Measurements from ENCODE around the gene MYBPC3. TPM values are rescaled to one million over a fixed set of nuclear protein-coding genes. Genes with fewer than 3 reads are reported as not detected.

The MYBPC3 gene
- total RNA-seq, 1 donor from 2014 or later, result not detected

DNA sequence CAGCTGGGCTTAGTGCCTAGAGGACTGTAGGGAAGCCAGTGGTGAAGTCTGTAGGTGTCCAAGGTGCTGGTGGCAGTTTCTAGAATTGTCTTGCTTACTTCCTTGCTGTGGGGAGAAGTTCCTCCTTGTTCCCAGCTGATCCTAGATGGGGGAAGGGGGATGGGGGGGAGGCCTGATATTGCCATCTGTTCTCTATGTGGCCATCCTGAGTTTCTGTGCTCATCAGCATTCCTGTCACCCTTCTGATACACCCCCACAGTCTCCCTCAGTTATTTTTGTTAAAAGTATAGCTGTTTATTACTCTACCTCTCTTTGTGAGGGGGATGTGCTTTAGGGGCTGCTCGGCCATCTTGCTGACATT lies 46.0 kb downstream of the MYBPC3 start:
- no peak overlapping the region for H3K4me3 ChIP-seq
- intact Hi-C loops (cut with DNase I), result no loop called here
- peaks cover 3 to 10% of the 10 kb centered on the region in 2 donors for H3K4me1 ChIP-seq
- DNase-seq (ENCODE audit: low spot score in 2 of 2), result no peak
- peaks cover 4 to 14% of the 10 kb centered on the region in 2 donors for H3K9me3 ChIP-seq
- H3K36me3 ChIP-seq, result peaks cover 58 to 75% of the 10 kb centered on the region in 2 donors
- TF ChIP-seq, protein P1, sequence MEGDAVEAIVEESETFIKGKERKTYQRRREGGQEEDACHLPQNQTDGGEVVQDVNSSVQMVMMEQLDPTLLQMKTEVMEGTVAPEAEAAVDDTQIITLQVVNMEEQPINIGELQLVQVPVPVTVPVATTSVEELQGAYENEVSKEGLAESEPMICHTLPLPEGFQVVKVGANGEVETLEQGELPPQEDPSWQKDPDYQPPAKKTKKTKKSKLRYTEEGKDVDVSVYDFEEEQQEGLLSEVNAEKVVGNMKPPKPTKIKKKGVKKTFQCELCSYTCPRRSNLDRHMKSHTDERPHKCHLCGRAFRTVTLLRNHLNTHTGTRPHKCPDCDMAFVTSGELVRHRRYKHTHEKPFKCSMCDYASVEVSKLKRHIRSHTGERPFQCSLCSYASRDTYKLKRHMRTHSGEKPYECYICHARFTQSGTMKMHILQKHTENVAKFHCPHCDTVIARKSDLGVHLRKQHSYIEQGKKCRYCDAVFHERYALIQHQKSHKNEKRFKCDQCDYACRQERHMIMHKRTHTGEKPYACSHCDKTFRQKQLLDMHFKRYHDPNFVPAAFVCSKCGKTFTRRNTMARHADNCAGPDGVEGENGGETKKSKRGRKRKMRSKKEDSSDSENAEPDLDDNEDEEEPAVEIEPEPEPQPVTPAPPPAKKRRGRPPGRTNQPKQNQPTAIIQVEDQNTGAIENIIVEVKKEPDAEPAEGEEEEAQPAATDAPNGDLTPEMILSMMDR (IDR thresholded peaks at IDR 0.05), result no peak
- H3K27me3 ChIP-seq, result no peaks in the 10 kb centered on the region
- H3K27ac ChIP-seq, result peak overlapping the region; percentile 68 to 74

DNA sequence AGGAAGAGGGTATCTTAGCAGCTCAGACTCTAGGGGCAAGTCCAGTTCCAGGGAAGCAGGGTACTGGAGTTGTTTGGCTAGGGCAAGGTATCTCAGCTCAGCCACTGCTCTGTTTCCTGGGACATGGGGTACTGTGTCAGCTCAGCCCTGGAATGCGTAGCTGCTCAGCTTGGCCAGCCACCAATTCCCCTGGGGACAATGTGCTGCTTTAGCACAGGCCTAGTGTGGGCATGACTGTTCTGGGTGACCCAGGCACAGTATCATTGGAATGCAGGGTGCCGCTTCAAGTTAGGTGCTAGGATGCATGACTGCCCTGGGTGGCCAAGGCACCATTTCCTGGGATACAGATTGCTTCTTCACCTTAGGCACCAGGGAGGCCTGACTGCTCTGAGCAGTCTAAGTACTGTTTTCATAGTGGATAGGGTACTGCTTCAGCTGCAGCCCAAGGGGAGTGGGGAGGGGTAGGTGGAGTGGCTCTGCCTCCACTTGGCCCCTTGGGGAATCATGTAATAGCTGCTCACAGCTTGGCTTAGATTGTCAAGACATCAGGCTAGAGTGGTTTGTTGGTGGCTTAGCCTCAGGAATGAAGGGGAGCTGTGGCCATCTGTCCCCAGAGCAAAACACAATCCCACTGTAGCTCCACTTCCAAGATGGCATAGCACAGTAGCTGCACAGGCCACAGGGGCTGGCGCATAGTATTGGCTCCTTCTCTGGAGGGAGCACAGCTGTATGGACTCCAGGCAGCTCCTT lies 46.6 kb downstream of the MYBPC3 start:
- intact Hi-C loops (cut with DNase I), result no loop called here
- peaks cover 3 to 10% of the 10 kb centered on the region in 2 donors for H3K4me1 ChIP-seq
- H3K36me3 ChIP-seq, result peaks cover 58 to 72% of the 10 kb centered on the region in 2 donors
- peaks cover 4 to 14% of the 10 kb centered on the region in 2 donors for H3K9me3 ChIP-seq
- H3K4me3 ChIP-seq, result no peak overlapping the region
- TF ChIP-seq, protein P1 (IDR thresholded peaks at IDR 0.05), result no peak
- peak overlapping the region; percentile 68 to 74 for H3K27ac ChIP-seq
- DNase-seq (ENCODE audit: low spot score in 2 of 2), result peak in 1 of 2 donors; percentile 78
- no peaks in the 10 kb centered on the region for H3K27me3 ChIP-seq

DNA sequence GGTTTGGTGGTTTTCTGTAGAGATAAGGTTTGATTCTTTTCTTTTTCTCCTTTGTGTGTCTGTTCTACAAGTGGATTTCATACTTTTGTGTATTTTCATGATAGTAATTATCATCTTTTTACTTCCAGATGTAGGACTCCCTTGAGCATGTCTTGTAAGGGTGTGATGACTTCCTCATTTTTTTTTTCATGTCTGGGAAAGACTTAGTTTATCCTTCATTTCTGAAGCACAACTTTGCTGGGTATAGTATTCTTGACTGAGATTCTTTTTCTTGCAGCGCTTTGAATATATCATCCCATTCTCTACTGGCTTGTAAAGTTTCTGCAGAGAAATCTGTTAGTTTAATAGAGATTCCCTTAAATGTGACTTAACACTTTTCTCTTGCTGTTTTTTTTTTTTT lies 49.6 kb downstream of the MYBPC3 start:
- no peak for DNase-seq (ENCODE audit: low spot score in 2 of 2)
- Histone ChIP-seq H3K27me3 (no peaks in the 10 kb centered on the region), H3K4me1 (peaks cover 3 to 10% of the 10 kb centered on the region in 2 donors), H3K9me3 (peaks cover 10 to 28% of the 10 kb centered on the region in 2 donors), H3K4me3 (no peak overlapping the region), H3K27ac (no peak overlapping the region), H3K36me3 (peaks cover 48 to 70% of the 10 kb centered on the region in 2 donors)
- intact Hi-C loops (cut with DNase I), result no loop called here
- TF ChIP-seq, protein P1 (IDR thresholded peaks at IDR 0.05), result no peak

DNA sequence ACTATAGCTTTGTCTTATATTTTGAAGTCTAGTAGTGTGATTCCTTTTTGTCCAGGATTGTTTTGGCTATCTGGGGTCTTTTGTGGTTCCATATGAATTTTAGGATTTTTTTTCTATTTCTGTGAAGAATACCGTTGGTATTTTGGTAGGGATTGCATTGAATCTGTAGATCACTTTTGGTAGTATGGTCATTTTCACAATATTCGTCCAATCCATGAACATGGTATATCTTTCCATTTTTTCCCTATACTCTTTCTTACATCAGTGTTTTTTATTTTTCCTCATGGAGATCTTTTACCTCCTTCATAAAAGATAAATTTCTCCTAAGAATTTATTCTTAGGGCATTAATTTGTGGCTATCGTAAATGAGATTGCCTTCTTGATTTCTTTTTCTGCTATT lies 53.4 kb downstream of the MYBPC3 start:
- DNase-seq (ENCODE audit: low spot score in 2 of 2), result no peak
- Histone ChIP-seq H3K27me3 (no peaks in the 10 kb centered on the region), H3K9me3 (peaks cover 10 to 28% of the 10 kb centered on the region in 2 donors), H3K36me3 (peaks cover 68 to 93% of the 10 kb centered on the region in 2 donors), H3K27ac (no peak overlapping the region), H3K4me1 (no peaks in the 10 kb centered on the region), H3K4me3 (no peak overlapping the region)
- TF ChIP-seq, protein P1 (IDR thresholded peaks at IDR 0.05), result no peak
- intact Hi-C loops (cut with DNase I), result no loop called here

DNA sequence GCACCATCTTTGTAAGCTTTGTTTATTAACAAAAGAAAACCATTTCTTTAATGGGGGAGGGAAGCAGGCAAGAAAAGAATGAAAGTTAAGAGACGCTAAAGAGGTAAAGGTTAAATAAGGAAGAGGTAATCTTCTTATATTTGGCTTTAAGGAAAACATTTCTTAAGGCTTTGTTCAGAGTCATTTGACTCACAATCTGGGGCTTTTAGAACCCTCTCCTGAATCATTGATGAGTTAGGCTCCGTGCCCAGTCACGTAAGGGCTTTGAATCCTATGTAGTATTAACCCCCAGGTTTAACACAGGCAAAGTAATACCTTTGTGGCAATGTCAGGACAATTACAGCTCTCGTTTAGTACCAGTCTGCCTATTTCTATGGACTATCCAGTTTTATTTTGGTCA lies 56.5 kb downstream of the MYBPC3 start:
- intact Hi-C loops (cut with DNase I), result no loop called here
- H3K27ac ChIP-seq, result no peak overlapping the region
- H3K27me3 ChIP-seq, result no peaks in the 10 kb centered on the region
- no peak overlapping the region for H3K4me3 ChIP-seq
- H3K9me3 ChIP-seq, result peaks cover 6 to 14% of the 10 kb centered on the region in 2 donors
- DNase-seq (ENCODE audit: low spot score in 2 of 2), result no peak
- no peaks in the 10 kb centered on the region for H3K4me1 ChIP-seq
- H3K36me3 ChIP-seq, result peaks cover 68 to 94% of the 10 kb centered on the region in 2 donors
- TF ChIP-seq, protein P1 (IDR thresholded peaks at IDR 0.05), result no peak
